Sigmoid colon (tissue), 7 donors: ENCODE measurements around the gene ARHGEF38. TPM values are rescaled to one million over a fixed set of nuclear protein-coding genes. Genes with fewer than 3 reads are reported as not detected.

Source experiments
- DNase-seq: peaks from one replicate; pipeline ENCODE4 v3.0.0-alpha.2; 2019
- H3K27ac ChIP-seq, 4 donors: fragments of 200-600 bp; sonication (generic); one replicate each; pipeline ENCODE4 v1.5.1; 2016 to 2019; ENCODE audit warnings: mild to moderate bottlenecking in 1 of 4
- H3K27me3 ChIP-seq, 3 donors: fragments of 200-600 bp; sonication (generic); one replicate each; pipeline ENCODE4 v1.5.1; 2019; ENCODE audit warnings: mild to moderate bottlenecking in 1 of 3
- H3K36me3 ChIP-seq, 4 donors: fragments of 200-600 bp; sonication (generic); one replicate each; pipeline ENCODE4 v1.5.1; 2016 to 2019
- H3K4me1 ChIP-seq, 4 donors: fragments of 200-600 bp; sonication (generic); one replicate each; pipeline ENCODE4 v1.5.1; 2017 to 2019
- H3K4me3 ChIP-seq, 4 donors: fragments of 200-600 bp; sonication (generic); one replicate each; pipeline ENCODE4 v1.5.1; 2017 to 2019; ENCODE audit warnings: mild to moderate bottlenecking in 2 of 4, moderate library complexity in 1 of 4
- H3K9me3 ChIP-seq, 4 donors: fragments of 200-600 bp in 3 of 4; sonication (generic) in 3 of 4; one replicate each; pipeline versions ENCODE4 v1.5.1 to v1.6.1; 2013 to 2019
- EP300 ChIP-seq, 4 donors: sonication (generic); formaldehyde crosslinking; IDR thresholded peaks; one replicate each; pipeline ENCODE4 v1.6.1; 2017; ENCODE audit warnings: antibody characterized with exemption in 4 of 4
- POLR2A ChIP-seq, 2 donors: fragments of 450-650 bp; IDR thresholded peaks; one replicate each; pipeline ENCODE4 v1.6.1; 2016; ENCODE audit warnings: antibody characterized with exemption in 2 of 2, mild to moderate bottlenecking in 2 of 2, moderate library complexity in 2 of 2
- POLR2AphosphoS5 ChIP-seq, 4 donors: sonication (generic); formaldehyde crosslinking; IDR thresholded peaks; one replicate each; pipeline ENCODE4 v1.6.1; 2017; ENCODE audit warnings: antibody characterized with exemption in 4 of 4
- WGBS, 2 donors: extraction: QIAGEN DNeasy Blood & Tissue Kit; methylation state at CpG; one replicate each; pipeline ENCODE4 v1.1.7; 2013; 5-methylcytosine and 5-hydroxymethylcytosine counted together
- intact Hi-C: fragments of 100-400 bp; cut with DNase I; formaldehyde crosslinking; loops from one replicate; pipeline ENCODE4 v1.15.1; 2023
- polyA plus RNA-seq, 3 donors: library from polyadenylated mRNA; stranded (reverse); fragments of 200-250 nt; gene quantifications; one replicate each; pipeline ENCODE4 v1.2.3, GENCODE V29; 2013
- total RNA-seq, 4 donors: library from RNA; depleted of rRNA; stranded (reverse); fragments of >200 nt; gene quantifications; one replicate each; pipeline ENCODE4 v1.1.0, GENCODE V29; 2016
- TF ChIP-seq, protein P1 (sequence below), 4 experiments: fragments of 450-650 bp in 3 of 4; fragments of 200-600 bp in 1 of 4; IDR thresholded peaks; one replicate each; pipeline ENCODE4 v1.5.1; 2016 to 2019; ENCODE audit warnings: antibody characterized with exemption in 4 of 4, mild to moderate bottlenecking in 3 of 4, moderate library complexity in 2 of 4
- donor health status: healthy with polysubstance abuse.
- donor health status: Bipolar disorder and iron deficiency.
- donor health status: healthy.

ARHGEF38 gene
- total and polyA plus RNA-seq, 7 donors: 1.2 to 1.9 (median 1.8) TPM; not detected in 4

DNA sequence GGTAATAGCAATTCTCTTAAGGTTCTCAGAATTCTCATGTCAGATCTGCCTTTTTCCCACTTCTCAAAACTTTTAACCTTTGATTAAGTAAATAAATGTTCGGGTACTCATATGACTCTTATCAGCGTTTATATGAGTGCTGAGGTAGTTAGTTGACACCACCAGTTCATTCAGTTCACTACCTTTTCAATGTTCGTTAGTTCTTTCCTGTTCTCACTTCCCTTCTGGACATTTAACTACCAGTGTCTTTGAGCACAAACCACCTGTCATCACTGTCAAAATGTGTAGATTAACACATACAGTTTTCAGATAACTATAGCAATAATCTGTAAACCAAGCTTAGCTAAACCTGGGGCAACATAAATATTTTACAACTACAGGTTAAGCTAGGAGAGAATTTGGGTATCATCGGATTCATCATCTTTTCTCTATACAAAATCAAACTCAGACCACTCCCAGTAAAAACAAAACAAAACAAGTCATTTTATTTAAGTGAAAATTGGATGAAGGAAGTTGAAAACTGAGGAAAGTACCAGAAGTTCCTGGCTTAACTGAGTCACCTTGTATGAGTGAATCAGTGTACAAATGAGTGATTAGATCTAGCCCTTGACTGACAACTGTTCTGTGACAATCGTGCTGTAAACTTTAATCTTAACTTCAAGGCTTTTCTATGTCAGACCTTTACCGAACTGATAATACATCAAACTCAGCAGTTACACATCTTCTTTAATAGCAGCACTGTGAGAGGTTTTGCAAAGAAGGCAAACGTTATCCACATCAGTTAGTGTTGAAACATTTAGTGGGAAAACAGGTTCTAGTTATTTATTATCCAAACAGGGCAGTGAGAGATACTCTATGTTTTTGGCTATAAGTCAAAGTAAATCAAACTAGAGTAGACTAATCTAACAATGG, 41.9 kb downstream of the ARHGEF38 start:
- H3K4me1 ChIP-seq: no peaks in the 10 kb centered on the region
- no peak for TF ChIP-seq EP300 (IDR thresholded peaks at IDR 0.05)
- H3K9me3 ChIP-seq: no peaks in the 10 kb centered on the region
- H3K4me3 ChIP-seq: no peak overlapping the region
- no peaks in the 10 kb centered on the region for H3K27me3 ChIP-seq
- no peak overlapping the region for H3K27ac ChIP-seq
- intact Hi-C loops: no loop called here
- 13 to 40% methylated on average over 7 of the region's 7 CpGs for WGBS, 2 donors
- no peak for DNase-seq
- H3K36me3 ChIP-seq: no peaks in the 10 kb centered on the region

DNA sequence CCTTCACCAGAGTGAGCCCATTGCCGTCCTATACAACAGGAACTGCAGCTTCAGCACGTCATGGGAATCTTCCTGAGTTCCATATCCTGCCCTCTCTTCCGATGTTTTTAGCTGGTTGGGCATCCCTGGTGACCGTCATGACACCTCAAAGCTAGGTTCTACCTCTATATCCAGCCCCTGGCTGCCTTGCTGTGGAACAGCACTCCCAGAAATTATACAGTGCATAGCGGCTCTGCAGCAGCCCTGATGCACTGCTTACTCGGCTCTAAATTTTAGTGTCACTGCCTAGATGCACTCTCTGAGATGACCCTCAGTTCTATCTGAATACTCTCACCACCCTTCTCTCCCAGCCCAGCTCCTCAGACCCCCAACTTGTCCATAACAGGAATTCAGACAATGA, 44.3 kb downstream of the ARHGEF38 start:
- TF ChIP-seq POLR2A (IDR thresholded peaks at IDR 0.05) (no peak), POLR2AphosphoS5 (IDR thresholded peaks at IDR 0.05) (no peak), EP300 (IDR thresholded peaks at IDR 0.05) (no peak)
- TF ChIP-seq, protein P1, sequence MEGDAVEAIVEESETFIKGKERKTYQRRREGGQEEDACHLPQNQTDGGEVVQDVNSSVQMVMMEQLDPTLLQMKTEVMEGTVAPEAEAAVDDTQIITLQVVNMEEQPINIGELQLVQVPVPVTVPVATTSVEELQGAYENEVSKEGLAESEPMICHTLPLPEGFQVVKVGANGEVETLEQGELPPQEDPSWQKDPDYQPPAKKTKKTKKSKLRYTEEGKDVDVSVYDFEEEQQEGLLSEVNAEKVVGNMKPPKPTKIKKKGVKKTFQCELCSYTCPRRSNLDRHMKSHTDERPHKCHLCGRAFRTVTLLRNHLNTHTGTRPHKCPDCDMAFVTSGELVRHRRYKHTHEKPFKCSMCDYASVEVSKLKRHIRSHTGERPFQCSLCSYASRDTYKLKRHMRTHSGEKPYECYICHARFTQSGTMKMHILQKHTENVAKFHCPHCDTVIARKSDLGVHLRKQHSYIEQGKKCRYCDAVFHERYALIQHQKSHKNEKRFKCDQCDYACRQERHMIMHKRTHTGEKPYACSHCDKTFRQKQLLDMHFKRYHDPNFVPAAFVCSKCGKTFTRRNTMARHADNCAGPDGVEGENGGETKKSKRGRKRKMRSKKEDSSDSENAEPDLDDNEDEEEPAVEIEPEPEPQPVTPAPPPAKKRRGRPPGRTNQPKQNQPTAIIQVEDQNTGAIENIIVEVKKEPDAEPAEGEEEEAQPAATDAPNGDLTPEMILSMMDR (IDR thresholded peaks at IDR 0.05): no peak
- Histone ChIP-seq H3K36me3 (no peaks in the 10 kb centered on the region), H3K4me1 (no peaks in the 10 kb centered on the region), H3K27ac (no peak overlapping the region), H3K27me3 (no peaks in the 10 kb centered on the region), H3K4me3 (no peak overlapping the region), H3K9me3 (no peaks in the 10 kb centered on the region)
- no peak for DNase-seq
- 89 to 92% methylated on average over 6 of the region's 6 CpGs for WGBS, 2 donors
- intact Hi-C loops: no loop called here

DNA sequence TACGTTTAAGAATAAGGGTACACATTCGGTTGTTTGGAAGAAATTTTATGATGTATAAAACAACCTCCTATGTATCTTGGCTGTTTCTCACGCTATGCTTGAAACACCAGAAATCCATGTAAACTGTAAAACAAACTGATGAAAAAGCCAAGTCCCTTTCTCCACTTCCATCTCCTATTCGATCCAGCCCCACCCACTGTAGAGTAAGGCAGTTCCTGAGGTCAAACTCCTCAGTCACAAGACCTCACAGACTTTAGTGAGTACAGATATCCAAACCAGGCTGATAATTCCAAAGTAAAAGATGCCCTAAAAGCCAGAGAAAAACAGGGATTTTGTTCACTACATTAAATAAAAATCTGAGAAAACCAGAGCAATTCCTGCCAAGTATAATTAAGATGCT, 45.6 kb downstream of the ARHGEF38 start:
- DNase-seq: no peak
- 11 to 58% methylated on average over 4 of the region's 4 CpGs for WGBS, 2 donors
- Histone ChIP-seq H3K4me3 (no peak overlapping the region), H3K27ac (no peak overlapping the region), H3K36me3 (no peaks in the 10 kb centered on the region), H3K27me3 (no peaks in the 10 kb centered on the region), H3K9me3 (no peaks in the 10 kb centered on the region), H3K4me1 (no peaks in the 10 kb centered on the region)
- TF ChIP-seq EP300 (IDR thresholded peaks at IDR 0.05) (no peak), POLR2A (IDR thresholded peaks at IDR 0.05) (no peak), POLR2AphosphoS5 (IDR thresholded peaks at IDR 0.05) (no peak)
- TF ChIP-seq, protein P1 (IDR thresholded peaks at IDR 0.05): no peak
- intact Hi-C loops: no loop called here

DNA sequence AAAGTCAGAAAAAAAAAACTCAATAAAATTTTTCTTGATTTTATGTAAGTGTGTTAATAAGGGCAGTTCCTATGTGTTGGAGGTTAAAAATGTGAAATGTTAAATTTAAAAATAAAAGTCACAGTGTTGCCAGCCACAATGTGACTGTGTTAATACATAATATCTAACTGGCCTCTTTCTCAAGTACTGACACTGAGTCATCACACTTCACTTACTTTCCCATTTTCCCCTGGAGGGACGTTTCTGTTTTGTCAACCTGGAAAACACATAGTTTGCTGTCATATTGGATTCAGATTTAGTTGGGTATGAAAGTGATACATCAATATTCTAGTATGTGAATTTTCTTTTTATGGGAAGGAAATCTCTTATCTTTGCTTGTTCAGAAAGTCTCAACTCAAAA, 46.4 kb downstream of the ARHGEF38 start:
- 29 to 49% methylated on average over 1 of the region's 1 CpG for WGBS, 2 donors
- Histone ChIP-seq H3K27ac (no peak overlapping the region), H3K27me3 (no peaks in the 10 kb centered on the region), H3K4me3 (no peak overlapping the region), H3K9me3 (no peaks in the 10 kb centered on the region), H3K36me3 (no peaks in the 10 kb centered on the region), H3K4me1 (no peaks in the 10 kb centered on the region)
- intact Hi-C loops: no loop called here
- TF ChIP-seq POLR2AphosphoS5 (IDR thresholded peaks at IDR 0.05): no peak
- TF ChIP-seq, protein P1 (IDR thresholded peaks at IDR 0.05): no peak
- TF ChIP-seq EP300 (IDR thresholded peaks at IDR 0.05): no peak
- TF ChIP-seq POLR2A (IDR thresholded peaks at IDR 0.05): no peak
- DNase-seq: no peak

DNA sequence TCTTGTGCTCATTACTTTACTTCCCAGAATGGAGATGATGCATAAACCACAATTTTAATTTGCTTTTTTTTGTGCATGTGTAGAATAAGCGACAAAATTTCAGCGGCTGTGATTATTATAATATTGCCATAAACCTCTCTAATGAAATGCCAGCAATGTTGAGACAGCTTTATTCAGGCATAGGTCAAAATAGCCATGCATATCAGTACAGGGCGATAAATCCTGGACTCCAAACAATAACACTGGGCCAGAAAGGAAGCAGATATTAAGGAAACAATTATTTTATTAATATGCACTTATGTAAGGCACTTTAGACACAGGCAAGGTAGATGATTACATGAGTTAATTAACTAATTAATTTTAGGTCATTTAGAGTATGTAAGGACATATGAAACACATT, 47.1 kb downstream of the ARHGEF38 start:
- no peak for DNase-seq
- no peaks in the 10 kb centered on the region for H3K36me3 ChIP-seq
- H3K27me3 ChIP-seq: no peaks in the 10 kb centered on the region
- H3K4me1 ChIP-seq: no peaks in the 10 kb centered on the region
- TF ChIP-seq, protein P1 (IDR thresholded peaks at IDR 0.05): no peak
- TF ChIP-seq POLR2A (IDR thresholded peaks at IDR 0.05) (no peak), EP300 (IDR thresholded peaks at IDR 0.05) (no peak), POLR2AphosphoS5 (IDR thresholded peaks at IDR 0.05) (no peak)
- no peaks in the 10 kb centered on the region for H3K9me3 ChIP-seq
- no peak overlapping the region for H3K27ac ChIP-seq
- WGBS, 2 donors: 80 to 95% methylated on average over 3 of the region's 3 CpGs
- H3K4me3 ChIP-seq: no peak overlapping the region
- intact Hi-C loops: no loop called here
